HL-60 (cell line): ENCODE measurements around the gene COG7.

Experiments used
- GABPA ChIP-seq: IDR thresholded peaks from 2 replicates; pipeline ENCODE4 v1.6.1; 2012; ENCODE audit warnings: low read depth
- TF ChIP-seq, protein P1 (sequence below): IDR thresholded peaks from one replicate; pipeline ENCODE4 v1.5.1; 2011; ENCODE audit warnings: low read length, control low read depth, inconsistent platforms; ENCODE audit not compliant: insufficient read depth

DNA sequence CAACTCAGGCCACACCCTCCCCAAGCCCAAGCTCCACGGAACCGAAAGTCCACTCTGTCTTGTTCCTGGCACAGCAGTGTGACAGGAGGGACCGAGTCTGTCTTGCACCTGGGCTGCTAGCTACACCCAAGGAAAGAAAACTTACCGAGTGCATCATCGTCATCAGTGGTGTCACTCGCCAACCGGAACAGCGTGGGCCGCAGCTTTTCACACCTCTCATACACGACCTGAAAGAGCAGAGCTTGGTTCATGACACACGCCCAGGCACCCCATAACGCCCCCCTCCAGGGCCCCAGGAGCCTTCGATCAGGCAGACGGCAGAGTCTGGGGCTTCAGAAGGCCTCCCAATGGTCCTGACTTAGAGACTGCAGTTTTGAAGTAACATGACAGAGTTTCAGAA, 29.8 kb upstream of the COG7 start:
- TF ChIP-seq, protein P1, sequence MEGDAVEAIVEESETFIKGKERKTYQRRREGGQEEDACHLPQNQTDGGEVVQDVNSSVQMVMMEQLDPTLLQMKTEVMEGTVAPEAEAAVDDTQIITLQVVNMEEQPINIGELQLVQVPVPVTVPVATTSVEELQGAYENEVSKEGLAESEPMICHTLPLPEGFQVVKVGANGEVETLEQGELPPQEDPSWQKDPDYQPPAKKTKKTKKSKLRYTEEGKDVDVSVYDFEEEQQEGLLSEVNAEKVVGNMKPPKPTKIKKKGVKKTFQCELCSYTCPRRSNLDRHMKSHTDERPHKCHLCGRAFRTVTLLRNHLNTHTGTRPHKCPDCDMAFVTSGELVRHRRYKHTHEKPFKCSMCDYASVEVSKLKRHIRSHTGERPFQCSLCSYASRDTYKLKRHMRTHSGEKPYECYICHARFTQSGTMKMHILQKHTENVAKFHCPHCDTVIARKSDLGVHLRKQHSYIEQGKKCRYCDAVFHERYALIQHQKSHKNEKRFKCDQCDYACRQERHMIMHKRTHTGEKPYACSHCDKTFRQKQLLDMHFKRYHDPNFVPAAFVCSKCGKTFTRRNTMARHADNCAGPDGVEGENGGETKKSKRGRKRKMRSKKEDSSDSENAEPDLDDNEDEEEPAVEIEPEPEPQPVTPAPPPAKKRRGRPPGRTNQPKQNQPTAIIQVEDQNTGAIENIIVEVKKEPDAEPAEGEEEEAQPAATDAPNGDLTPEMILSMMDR, result no peak
- TF ChIP-seq GABPA, result no peak
